HG03175 (cell line): Measurements from ENCODE around the gene RAMP3.

ENCODE experiments used
- ATAC-seq: cut with Tn5 transposase; IDR thresholded peaks from one replicate; pipeline ENCODE4 v1.9.1; 2021; ENCODE audit warnings: mild to moderate bottlenecking, moderate library complexity; ENCODE audit not compliant: unreplicated experiment

RAMP3 gene

DNA sequence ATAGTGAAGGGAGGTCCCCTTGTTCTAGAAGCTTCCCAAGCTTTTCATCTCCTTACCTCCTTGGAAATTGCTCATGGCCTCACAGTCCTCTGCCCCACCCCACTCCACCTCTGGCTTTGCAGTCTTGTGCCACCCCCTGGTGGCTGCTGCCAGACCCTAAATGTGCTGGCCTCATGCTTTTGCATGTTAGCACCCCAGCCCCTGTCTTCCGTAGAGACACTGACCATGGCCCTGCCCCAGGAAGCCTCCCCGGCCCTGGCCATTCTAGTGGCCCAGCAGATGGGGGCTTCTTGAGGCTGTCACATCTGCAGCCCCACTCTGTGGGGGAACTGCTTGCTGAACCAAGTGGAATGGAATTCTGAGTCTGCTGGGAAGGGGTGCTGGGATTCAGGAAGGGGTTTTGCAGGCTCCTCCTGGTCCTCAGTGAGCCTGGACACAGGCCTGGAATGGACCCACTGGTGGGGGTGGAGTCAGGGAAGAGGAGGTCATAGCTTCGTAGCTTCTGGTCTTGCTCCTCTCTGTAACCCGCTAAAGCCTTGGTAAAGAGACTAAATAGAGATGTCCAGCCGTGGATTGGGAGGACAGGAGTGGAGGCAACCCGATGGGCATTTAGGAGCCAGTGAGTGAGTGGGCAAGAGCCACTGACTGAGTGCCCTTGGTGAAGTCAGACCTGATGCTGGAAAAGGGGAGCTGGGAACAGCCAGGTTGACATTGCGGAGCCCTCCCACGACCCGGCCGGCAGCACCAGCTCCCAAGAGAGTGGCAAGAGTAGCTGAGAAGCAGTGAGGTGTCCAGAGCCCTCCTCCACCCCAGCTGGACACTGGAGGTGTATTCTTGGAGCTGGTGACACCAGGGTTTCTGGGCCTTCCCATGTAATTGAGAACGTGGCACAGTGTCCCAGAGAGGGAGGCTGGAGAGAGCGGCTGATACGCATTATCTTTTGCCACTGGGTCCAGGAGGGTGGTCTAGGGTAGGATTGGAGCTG lies 20.9 kb downstream of the RAMP3 start:
- ATAC-seq: no peak

DNA sequence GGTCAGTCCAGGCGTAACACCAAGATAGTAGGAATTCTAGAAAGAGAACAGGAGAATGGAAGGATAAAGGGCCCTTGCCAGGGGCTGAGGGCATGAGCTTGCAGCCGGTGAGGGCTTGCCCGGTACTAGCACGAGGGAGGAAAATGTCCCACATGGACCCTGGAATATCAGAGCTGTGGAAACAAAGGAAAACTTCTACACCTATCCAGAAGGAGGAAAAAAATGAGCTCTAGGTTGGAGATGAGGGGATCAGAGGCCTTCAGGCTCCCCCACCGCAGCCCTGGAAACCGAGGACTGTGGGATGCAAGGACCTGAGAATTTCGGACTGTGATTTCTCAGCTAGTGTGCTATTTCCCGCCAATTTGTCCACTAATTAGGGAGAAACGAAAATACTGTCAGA lies 22.1 kb downstream of the RAMP3 start:
- ATAC-seq: no peak

DNA sequence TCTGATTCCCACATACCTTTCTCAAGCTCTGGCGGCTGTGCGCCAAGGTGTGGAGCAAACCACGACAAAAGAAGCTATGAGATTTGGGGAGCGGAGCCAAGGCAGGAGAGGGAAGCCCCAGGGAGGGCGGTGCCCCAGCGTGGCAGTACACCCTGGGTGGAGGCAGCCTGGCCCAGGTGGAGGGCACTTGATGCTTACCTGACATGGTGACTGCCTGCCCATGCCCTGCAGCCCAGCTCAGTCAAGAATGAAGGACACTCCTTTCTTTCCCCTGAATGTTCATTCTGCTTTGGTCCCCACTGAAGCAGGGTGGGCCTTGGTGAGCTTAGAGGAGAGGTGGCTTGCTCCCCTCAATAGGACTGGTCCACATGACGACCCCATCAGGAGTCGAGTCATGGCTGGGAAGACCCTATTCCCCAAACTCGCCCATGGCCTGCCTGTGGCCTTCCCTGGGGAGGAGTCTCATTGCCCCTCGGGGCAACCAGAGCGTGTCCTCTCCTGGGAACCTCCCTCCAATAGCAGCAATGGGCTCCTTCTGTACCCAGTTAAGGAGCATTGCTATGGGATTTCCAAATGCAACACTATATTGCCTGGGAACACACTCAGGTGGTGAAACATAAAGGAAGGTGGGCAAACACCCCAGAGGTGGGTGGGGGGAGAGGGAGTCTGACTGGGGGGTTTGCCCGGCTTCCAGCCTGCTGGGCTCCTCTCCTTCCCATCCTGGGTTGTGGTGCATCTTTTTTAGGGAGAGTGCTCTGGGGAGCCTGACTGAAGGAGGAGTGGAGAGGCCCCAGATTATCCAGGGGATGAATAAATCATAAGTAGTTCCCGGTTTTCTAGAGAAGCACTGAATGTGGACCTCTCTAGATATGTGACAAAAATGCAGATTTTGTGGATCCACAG lies 22.7 kb downstream of the RAMP3 start:
- ATAC-seq: no peak

DNA sequence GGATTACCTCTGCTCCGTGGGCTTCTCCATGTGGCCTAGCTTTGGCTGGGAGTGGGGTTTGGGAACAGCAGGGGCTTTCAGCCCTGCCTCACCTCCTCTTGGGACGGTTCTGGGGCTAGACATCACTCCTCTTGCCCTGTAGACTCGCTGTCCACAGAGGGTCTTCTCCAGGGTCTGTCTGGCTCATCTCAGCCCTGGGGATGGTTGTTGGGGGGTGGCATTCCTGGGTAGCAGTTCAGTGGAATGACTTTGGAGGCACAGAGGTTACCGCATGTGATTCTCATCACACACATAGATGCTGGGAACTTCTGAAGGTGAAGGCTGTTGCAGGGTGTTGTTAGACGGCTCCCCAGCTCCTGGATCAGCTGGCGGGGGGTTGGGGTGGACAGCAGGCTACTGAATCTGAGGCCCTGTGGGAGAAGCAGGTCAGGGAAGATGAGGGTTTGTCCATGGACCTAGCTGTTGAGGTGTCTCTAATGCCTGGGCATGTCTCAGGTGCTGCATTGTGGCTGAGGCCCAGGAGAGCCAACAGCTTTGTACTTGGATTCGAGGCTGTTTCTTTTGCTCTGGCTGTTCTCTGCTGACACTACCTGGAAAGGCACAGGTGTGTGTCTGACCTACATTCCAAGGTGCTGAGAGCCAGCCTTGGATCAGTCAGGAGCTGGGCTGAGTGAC lies 23.8 kb downstream of the RAMP3 start:
- ATAC-seq: no peak

DNA sequence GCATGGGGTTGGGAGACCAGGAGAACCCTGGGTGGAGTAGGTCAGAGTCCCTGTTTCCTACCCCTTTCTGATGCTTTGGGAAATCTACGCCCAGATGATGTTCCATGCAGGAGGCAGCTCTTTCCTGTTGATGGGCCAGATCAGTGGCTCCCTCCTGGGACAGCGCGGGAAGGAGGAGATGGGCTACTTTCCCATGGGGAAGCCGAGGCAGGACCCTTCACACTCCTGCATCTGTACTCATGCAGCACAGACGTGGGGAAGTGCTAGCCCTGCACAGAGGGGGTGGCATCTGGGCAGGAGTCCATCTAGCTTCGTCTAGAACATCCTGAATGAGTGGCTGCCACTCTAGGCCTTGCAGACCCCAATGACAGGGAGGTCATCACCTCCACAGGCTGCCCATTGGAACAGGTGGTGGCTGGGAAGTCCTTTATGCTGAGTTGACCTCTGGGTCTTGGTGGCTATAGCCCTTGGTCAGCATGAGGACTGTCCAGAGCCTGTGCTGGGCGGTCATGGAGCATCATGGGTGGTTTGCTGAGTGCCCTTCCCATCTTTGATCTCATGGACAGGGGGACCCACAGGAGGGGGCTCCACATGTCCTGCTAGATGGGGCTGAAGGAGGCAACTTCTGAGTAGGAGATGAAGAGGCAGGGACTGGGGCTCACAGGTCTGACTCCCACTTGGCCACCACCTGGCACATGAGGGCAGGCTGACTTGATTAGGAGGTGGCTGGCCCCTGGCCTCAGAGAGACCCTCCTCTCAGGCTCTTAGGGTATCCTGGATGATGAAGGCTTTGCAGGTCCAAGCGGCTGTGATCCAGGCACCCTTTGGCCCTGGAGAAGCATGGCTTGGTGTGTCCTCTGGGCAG lies 24.6 kb downstream of the RAMP3 start:
- no peak for ATAC-seq

DNA sequence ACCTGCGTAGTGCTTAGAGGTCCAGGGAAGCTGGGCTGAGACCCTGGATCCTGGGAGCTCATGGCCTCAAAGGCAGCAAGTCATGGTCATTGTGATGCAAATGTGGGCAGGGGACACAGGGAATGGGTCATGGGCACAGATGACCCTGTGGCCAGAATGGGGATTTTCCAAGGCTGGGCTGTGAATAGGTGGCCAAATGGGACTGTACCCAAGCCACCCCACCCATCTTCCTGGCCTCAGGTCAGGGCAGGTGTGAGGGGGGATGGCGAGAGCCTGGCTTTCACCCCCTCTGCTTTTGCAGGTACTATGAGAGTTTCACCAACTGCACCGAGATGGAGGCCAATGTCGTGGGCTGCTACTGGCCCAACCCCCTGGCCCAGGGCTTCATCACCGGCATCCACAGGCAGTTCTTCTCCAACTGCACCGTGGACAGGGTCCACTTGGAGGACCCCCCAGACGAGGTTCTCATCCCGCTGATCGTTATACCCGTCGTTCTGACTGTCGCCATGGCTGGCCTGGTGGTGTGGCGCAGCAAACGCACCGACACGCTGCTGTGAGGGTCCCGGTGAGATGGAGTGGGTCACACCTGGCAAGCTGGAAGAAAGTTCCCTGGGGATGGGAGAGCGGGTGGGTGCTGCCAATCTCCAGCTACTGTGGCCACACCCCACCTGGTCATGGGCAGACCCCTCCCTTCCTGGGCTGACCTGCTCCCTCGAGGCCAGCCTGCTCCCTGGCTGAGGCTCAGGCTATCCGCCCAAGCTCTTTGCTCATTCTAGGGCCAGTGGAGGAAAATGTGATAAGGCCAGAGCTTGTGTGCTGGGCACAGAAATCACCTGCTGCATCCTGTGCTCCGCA lies 25.5 kb downstream of the RAMP3 start:
- no peak for ATAC-seq

DNA sequence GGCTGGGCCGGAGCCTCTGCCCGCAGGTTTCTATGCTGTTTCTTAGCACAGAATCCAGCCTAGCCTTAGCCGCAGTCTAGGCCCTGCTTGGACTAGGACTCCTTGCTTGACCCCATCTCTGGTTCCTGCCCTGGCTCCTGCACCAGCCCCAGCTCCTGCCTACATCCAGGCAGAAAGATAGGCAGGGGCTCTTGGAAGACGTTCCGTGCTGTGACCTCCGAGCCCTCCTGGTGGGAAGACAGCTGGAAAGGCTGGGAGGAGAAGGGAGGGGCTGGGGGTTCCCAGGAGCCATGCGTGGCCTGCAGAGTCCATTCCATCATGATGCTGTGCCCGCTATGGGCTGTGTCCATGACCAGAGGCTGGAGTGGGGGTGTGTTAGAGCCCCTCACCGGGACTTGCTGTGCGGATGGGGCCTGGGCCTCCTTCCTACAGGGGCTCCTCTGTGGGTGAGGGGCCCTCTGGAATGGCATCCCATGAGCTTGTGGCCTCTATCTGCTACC lies 26.2 kb downstream of the RAMP3 start:
- ATAC-seq: no peak

DNA sequence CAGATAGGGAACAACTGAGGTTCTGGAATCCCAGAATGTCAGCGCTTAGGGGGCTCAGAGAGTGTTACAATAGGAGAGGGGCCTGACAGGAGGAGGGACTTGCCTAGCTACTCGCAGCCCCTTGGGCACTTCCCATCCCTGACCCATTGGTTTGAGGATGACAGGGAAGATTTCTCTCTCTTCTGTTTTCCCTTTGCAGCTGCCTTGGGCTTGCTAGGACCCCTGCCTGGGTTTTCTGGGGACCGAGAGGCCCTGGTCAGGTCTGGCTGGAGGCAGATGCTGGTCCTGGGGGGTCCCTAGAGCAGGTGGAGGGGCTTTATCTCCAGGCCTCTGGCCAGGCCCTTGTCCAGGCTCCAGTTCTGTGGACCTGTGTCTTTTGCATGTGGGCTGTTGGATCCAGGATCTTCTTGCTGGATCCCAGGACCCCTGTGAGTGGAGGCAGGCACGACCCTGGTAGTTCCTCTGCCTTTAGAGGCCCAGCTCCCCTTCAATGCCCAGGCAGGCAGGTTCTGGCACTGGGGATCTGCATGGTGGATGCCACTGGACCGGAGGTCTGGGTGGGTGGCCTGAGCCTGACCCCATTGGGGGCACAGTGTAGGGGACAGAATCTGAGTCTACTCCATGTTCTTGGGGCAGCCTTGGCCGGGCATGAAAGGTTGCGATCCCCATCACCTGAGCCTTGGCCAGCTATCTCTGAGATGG lies 26.9 kb downstream of the RAMP3 start:
- ATAC-seq: no peak

DNA sequence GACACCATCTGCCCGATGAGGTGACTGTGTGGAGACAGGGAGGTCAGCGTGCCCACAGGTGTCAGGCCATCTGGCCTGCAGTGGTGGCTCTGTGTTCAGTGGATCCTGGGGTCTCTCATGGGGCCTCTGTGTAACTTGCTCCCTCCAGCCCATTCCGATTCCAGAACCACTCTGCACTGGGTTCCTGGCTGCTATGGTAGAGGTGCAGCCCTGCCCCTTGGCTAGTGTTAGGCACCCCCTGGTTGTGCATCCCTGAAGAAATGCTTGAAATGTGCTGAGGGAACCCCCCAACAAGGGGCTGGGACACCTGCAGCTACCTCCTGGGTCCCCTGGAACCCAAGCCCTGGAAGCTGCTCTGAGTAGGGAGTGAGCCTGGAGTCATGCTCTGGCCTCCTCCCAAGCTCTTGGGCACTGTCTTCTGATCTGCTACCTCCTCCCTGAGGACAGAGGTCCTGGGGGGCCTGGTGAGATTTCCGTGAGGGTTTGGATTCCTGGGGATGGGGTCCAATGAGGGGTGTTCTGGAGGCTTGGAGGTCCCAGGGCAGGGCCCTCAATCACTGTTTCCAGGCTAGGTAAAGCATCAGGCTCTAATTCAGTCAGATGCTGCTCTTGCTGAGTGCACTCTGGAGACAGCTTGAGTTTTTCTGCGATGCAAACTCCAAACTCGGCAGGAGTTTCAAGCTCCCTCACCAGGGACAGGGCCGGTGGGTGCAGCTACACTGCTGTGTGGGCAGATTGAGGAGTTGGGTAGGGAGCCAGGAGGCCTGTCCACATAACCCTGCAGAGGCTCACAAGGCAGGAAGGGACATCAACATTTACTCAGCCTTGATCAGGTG lies 27.7 kb downstream of the RAMP3 start:
- ATAC-seq: no peak

DNA sequence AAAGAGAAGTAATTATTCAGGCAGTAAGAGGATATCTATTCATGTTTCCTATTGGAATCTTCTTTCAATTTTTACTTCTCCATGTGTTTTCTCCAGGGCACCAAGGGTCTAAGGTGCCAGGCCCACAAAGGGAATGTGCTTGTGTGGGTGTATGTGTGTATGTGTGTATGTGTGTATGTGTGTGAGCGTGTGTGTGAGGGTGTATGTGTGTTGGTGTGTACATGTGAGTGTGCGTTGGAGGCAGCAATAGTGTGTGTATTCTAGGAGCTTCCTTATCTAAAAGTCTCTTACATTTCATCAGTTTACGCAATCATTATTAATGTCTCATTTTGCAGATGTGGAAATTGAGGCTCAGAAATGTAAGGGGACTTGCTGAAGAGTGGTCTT lies 28.3 kb downstream of the RAMP3 start:
- no peak for ATAC-seq

DNA sequence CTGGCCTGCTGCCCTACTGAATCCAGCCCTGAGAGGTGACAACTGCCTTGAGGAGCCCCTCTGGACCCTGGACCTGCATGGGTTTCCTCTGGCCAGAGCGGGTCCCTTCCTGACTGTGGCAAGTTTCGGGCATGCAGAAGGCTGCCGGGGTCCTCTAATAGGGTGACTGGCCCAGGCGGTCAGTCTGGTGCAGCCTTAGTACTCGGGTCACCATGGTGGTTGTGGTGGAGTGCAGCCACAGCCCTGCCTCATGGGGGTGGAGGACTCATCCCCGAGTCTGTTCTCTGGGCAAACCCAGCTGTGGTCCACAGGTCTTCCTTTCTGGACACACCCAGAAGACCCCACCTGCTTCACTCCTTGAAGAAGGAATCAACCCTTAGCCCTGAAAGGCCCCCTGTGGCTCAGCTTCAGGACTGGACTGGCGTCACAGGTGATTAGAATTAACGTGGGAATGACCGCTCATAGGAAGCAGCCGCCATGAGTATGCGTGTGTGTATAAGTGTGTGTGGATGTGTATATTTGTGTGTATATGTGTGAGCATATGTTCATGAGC lies 28.7 kb downstream of the RAMP3 start:
- no peak for ATAC-seq

DNA sequence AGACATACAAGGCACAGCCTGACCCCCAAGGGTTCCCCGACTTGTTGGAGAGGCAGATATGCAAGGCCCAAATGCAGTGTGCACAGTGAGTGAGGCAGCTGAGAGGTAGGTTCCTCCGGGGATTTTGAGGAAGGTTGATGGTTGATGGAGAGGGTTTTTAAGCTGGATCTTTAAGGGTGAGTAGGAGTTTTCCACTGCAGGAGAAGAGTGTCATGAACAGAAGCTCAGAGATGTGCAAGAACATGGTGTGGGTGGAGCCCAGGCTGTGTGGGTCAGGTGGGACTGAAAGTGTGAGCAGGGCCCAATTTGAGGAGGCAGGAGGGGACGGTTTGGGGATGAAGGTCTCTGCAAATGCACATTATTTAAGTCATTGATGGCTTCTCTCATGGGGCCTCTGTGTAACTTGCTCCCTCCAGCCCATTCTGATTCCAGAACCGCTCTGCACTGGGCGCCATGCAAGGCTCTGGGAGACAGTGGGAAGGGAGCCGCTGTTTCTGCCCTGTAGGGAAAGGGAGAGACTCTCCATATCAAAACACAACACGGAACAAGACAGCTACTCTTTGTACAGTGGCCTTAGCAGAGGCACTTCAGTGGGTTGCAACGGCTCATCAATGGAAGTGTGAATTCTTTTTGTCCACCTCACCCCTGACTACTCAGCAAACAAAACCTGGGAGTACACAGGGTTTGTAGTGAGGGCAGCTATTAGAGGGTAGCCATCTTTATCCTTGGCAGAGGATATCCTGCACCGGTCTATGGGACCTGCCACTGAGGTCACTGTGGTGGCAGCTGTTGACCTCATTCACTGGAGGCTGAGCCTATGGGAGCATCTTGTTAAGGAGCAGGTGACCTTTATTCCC lies 29.7 kb downstream of the RAMP3 start:
- no peak for ATAC-seq

DNA sequence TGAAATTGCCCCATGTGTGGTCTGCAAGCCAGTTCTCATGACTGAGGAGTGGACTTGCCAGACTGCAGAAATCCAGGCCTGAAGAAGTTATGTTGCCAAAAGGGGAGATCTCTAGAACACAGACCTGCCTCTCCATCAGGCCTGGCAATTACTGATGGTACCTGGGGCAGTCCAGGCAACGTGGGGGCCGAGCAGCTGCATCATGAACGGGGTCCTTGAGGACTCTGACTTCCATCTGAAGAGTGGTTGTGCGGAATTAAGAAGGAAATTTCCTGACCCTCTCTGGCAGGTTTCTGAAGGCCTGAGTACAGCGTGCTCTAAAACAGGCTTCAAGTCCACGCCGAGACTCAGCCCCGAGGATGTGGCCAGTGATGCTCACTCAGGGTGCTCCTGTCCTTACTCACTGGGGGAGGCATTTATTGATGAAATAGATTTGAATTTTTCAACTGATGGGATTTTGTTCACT lies 30.4 kb downstream of the RAMP3 start:
- ATAC-seq: no peak

DNA sequence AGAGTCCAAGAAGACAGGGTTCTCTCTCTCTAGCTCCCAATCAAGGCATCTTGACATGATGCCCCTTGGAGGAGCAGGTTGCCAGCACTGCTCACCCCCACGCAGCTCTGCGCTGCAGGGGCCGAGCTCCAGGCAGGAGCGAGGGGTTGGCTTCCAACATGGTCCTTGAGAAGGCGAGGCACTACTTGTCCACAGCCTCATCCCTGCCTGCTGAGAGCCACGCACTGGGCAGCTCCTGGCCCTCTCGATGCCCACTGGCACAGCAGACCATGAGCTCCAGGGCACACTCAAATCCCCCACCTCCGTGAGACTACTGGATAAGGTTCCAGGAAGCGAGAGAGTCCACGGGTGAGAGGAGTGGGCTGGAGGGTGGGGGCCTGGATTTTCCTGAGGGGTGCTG lies 31.1 kb downstream of the RAMP3 start:
- ATAC-seq: no peak

DNA sequence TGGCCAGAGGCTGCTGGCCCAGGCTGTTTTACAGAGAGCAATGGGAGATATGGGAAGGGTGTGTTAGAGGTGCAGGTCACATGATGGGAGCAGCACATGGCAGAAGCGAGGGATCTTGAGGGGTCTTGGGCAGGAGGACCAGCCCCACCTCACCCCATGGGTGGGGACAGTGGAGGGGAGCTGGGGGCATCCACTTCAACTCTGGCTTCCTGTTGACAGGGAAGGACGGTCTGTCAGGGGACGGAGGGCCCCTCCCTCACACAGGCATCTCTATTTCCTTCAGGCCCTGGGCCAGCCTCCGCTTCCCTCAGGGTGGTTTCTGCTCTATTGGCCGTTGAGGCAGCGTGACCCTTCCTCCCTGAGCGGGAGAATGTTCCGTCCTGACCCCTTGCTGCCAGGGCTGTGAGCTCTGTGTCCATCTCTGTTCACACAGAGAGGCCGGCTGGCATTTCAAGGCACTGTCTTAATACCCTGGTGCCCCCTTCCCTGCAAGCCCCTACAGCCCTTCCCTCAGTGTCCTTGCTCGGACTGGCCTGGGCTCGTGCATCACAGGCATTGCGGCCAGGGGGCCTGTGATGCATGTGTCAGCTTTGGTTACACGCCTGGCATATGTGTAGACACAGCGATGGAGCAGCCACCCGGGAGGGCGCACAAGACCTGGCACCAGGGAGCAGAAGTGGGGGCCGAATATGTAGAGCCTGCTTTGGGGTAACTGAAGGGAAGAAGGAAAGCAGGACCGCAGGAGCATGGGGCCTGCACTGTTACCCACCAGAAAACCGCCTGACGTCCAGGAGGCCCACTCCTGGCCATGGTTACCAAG lies 31.8 kb downstream of the RAMP3 start:
- ATAC-seq: no peak
